Skeletal muscle tissue (tissue), 4 donors: ENCODE results near the gene DCTN2. TPM values are rescaled to one million over a fixed set of nuclear protein-coding genes. Genes with fewer than 3 reads are reported as not detected.
"Not testable (repeated sequence)": the region's sequence is repeated elsewhere in the genome, so short reads cannot be mapped to it uniquely, and the experiment has no call there.

Experiments
- H3K27ac ChIP-seq: one replicate; pipeline ENCODE4 v1.7.0; 2013; ENCODE audit warnings: mild to moderate bottlenecking, low read depth, low read length, inconsistent platforms
- H3K27me3 ChIP-seq, 3 donors: one replicate each; pipeline ENCODE4 v1.7.0; 2013; ENCODE audit warnings: low read length in 3 of 3; ENCODE audit not compliant: control insufficient read depth in 3 of 3, insufficient read depth in 3 of 3
- H3K36me3 ChIP-seq, 3 donors: one replicate each; pipeline ENCODE4 v1.7.0; 2013; ENCODE audit warnings: low read length in 3 of 3; ENCODE audit not compliant: control insufficient read depth in 3 of 3, insufficient read depth in 3 of 3
- H3K4me1 ChIP-seq, 3 donors: one replicate each; pipeline ENCODE4 v1.7.0; 2013; ENCODE audit warnings: low read length in 3 of 3, mild to moderate bottlenecking in 3 of 3; ENCODE audit not compliant: control insufficient read depth in 3 of 3, insufficient read depth in 3 of 3
- H3K4me3 ChIP-seq, 3 donors: one replicate each; pipeline ENCODE4 v1.7.0; 2013; ENCODE audit warnings: low read length in 3 of 3
- H3K9ac ChIP-seq, 3 donors: one replicate each; pipeline ENCODE4 v1.7.0; 2013; ENCODE audit warnings: low read length in 3 of 3, mild to moderate bottlenecking in 3 of 3, moderate library complexity in 2 of 3, low read depth in 1 of 3
- H3K9me3 ChIP-seq, 3 donors: one replicate each; pipeline ENCODE4 v1.7.0; 2013; ENCODE audit warnings: low read length in 3 of 3; ENCODE audit not compliant: control insufficient read depth in 3 of 3
- total RNA-seq: library from RNA; depleted of rRNA; stranded (reverse); fragments of >200 nt; gene quantifications from one replicate; pipeline ENCODE4 v1.2.3, GENCODE V29; 2014
- donor health status: Osteomylitis.

Gene DCTN2
- total RNA-seq, 1 donor from 2014 or later = 79.9 TPM

GRCh38 chr12:57497223-57498131 lies 49.5 kb downstream of the DCTN2 start:
- no peaks in the 10 kb centered on the region for H3K27me3 ChIP-seq
- no peak overlapping the region for H3K27ac ChIP-seq
- H3K9ac ChIP-seq = no peak overlapping the region
- peaks cover 28 to 49% (median 41%) of the 10 kb centered on the region in 3 donors for H3K36me3 ChIP-seq
- H3K4me3 ChIP-seq = no peak overlapping the region
- H3K4me1 ChIP-seq = no peaks in the 10 kb centered on the region
- no peaks in the 10 kb centered on the region for H3K9me3 ChIP-seq

GRCh38 chr12:57496822-57497221 lies 50.2 kb downstream of the DCTN2 start:
- no peak overlapping the region for H3K4me3 ChIP-seq
- no peaks in the 10 kb centered on the region for H3K9me3 ChIP-seq
- peaks cover 22 to 46% (median 37%) of the 10 kb centered on the region in 3 donors for H3K36me3 ChIP-seq
- H3K27ac ChIP-seq = no peak overlapping the region
- H3K27me3 ChIP-seq = no peaks in the 10 kb centered on the region
- no peaks in the 10 kb centered on the region for H3K4me1 ChIP-seq
- no peak overlapping the region for H3K9ac ChIP-seq

GRCh38 chr12:57495051-57495701 lies 51.8 kb downstream of the DCTN2 start:
- not testable (repeated sequence) for H3K9me3 ChIP-seq, H3K4me1 ChIP-seq
- H3K36me3 ChIP-seq = peaks cover 24 to 46% (median 36%) of the 10 kb centered on the region in 3 donors

GRCh38 chr12:57491393-57492280 lies 55.4 kb downstream of the DCTN2 start:
- Histone ChIP-seq H3K4me3 (no peak overlapping the region), H3K4me1 (peaks cover 11 to 16% (median 13%) of the 10 kb centered on the region in 3 donors), H3K27me3 (no peaks in the 10 kb centered on the region), H3K9ac (no peak overlapping the region), H3K27ac (no peak overlapping the region), H3K9me3 (no peaks in the 10 kb centered on the region), H3K36me3 (peaks cover 25 to 35% (median 30%) of the 10 kb centered on the region in 3 donors)

More at GRCh38 chr12:57495051-57495701, 51.8 kb downstream of the DCTN2 start:
- H3K9ac ChIP-seq, H3K27ac ChIP-seq, H3K27me3 ChIP-seq, H3K4me3 ChIP-seq: not testable (repeated sequence)

- no peak overlapping the region for H3K27ac ChIP-seq
- H3K36me3 ChIP-seq = peaks cover 25 to 35% (median 30%) of the 10 kb centered on the region in 3 donors
- H3K9me3 ChIP-seq = no peaks in the 10 kb centered on the region
- H3K4me1 ChIP-seq = peaks cover 11 to 16% (median 13%) of the 10 kb centered on the region in 3 donors
- no peaks in the 10 kb centered on the region for H3K27me3 ChIP-seq
- peak overlapping the region in 1 of 3 donors; percentile 5 for H3K9ac ChIP-seq
- no peak overlapping the region for H3K4me3 ChIP-seq
These were observed 56.9 kb downstream of the DCTN2 start for GRCh38 chr12:57490126-57490525.

- no peak overlapping the region for H3K27ac ChIP-seq
- no peaks in the 10 kb centered on the region for H3K9me3 ChIP-seq
- peak overlapping the region; percentile 4 to 86 (median 86) for H3K9ac ChIP-seq
- no peaks in the 10 kb centered on the region for H3K27me3 ChIP-seq
- H3K36me3 ChIP-seq = peaks cover 25 to 35% (median 30%) of the 10 kb centered on the region in 3 donors
- peaks cover 11 to 16% (median 13%) of the 10 kb centered on the region in 3 donors for H3K4me1 ChIP-seq
- peak overlapping the region; percentile 91 to 97 (median 96) for H3K4me3 ChIP-seq
These were observed 57.8 kb downstream of the DCTN2 start for GRCh38 chr12:57489157-57489641.

GRCh38 chr12:57488402-57489156 lies 58.4 kb downstream of the DCTN2 start:
- peaks cover 25 to 35% (median 30%) of the 10 kb centered on the region in 3 donors for H3K36me3 ChIP-seq
- peaks cover 11 to 16% (median 13%) of the 10 kb centered on the region in 3 donors for H3K4me1 ChIP-seq
- peak overlapping the region; percentile 86 to 93 (median 86) for H3K9ac ChIP-seq
- H3K27ac ChIP-seq = peak overlapping the region; percentile 54
- H3K4me3 ChIP-seq = peak overlapping the region; percentile 91 to 97 (median 96)
- no peaks in the 10 kb centered on the region for H3K9me3 ChIP-seq
- peaks cover 0 to under 1% (median 0%) of the 10 kb centered on the region in 3 donors for H3K27me3 ChIP-seq

GRCh38 chr12:57487597-57488401 lies 59.2 kb downstream of the DCTN2 start, which contains the start of gene MARS1:
Gene MARS1, plus strand, starts transcription at chr12:57488068. Its CDS starts 23 bp downstream, at chr12:57488091.
- Histone ChIP-seq H3K9ac (peak within 1 kb of the TSS; percentile 86 to 93 (median 86)), H3K4me3 (peak within 1 kb of the TSS; percentile 91 to 97 (median 96)), H3K9me3 (no peaks in the 10 kb centered on the region), H3K36me3 (peaks cover 24 to 32% (median 28%) of the 10 kb centered on the region in 3 donors), H3K27me3 (peaks cover 0 to 2% (median 0%) of the 10 kb centered on the region in 3 donors), H3K27ac (peak within 1 kb of the TSS; percentile 54), H3K4me1 (peaks cover 11 to 16% (median 13%) of the 10 kb centered on the region in 3 donors)
